Adipose tissue (tissue), 3 donors: Measurements from ENCODE around the gene HYAL1. TPM values are rescaled to one million over a fixed set of nuclear protein-coding genes. Genes with fewer than 3 reads are reported as not detected.
"Not testable (repeated sequence)": the region's sequence is repeated elsewhere in the genome, so short reads cannot be mapped to it uniquely, and the experiment has no call there.

Source experiments
- H3K27ac ChIP-seq: one replicate; pipeline ENCODE4 v1.5.1; 2013; ENCODE audit warnings: low read depth, low read length
- WGBS, 3 donors: extraction: QIAGEN DNeasy Blood & Tissue Kit; methylation state at CpG; one replicate each; pipeline ENCODE4 v1.1.7; 2013; 5-methylcytosine and 5-hydroxymethylcytosine counted together
- polyA plus RNA-seq, 3 donors: library from polyadenylated mRNA; stranded (reverse); fragments of 200-250 nt; gene quantifications; one replicate each; pipeline ENCODE4 v1.2.3, GENCODE V29; 2013
- donor health status: healthy with polysubstance abuse.
- donor health status: Bipolar disorder and iron deficiency.
- donor health status: healthy.

HYAL1 gene
- polyA plus RNA-seq, 3 donors, result 6.3 to 19.0 (median 14.9) TPM

- WGBS, 3 donors, result 25 to 72% (median 49%) methylated on average over 3 to 4 of the region's 4 CpGs
- no peak overlapping the region for H3K27ac ChIP-seq
These were observed 33.9 kb downstream of the HYAL1 start for GRCh38 chr3:50269460-50269859.

- WGBS, 3 donors, result 22 to 60% (median 47%) methylated on average over 20 to 21 of the region's 21 CpGs
- H3K27ac ChIP-seq, result no peak within 1 kb of the TSS
These were observed 34.5 kb downstream of the HYAL1 start, which contains the start of gene SEMA3B for GRCh38 chr3:50268703-50269451. Gene SEMA3B, plus strand, starts transcription at chr3:50269147. Its CDS starts 94 bp downstream, at chr3:50269241.

DNA sequence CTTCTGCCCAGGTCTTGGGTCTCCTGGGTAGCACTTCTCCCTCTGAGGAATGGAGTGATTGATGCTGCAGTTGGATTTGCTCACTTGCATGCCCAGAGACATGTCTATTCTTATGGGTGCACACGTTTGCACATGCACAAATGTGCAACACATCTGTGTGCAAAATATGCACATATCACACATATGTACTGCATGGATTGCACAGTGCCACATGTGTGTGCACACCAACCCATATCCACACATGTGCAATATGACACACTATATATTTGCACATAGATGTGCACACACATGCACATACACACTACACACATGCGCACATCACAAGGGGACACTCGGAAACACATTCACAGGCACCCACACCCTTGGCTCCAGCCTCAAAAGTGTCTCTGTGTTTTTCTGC, 35.1 kb downstream of the HYAL1 start:
- H3K27ac ChIP-seq, result no peak overlapping the region
- 39 to 51% (median 48%) methylated on average over 3 of the region's 3 CpGs for WGBS, 3 donors

DNA sequence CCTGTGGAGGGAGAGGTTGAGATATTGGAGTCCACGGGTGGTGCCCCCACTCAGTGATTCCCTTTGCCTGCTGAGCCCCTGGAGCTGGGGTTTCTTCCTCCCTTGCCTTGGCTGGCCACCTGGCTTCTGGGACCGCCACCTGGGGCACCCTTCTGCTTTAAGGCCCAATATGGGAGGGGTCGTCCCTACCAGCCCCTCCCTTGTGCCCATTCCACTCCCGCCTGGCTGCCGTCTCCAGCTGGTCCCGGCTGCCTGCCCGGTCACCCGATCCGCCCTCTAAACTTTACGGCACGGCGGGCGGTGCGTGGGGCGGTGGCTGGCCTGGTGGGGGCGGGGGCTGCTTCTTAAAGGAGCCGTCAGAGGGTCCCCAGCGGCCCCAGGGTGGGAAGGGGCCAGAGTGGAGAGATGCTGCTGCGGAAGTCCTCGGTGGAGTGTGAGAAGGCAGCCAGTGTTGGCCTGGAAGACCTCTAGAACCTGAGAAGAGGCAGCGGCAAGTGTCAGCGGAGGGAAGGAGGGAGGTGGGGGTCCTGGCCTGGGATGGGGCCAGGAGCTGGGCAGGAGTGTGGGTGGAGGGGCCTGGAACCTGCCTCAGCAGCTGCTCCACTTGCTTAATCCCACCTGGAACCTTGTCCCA, 36.0 kb downstream of the HYAL1 start:
- peak overlapping the region; percentile 29 for H3K27ac ChIP-seq
- 5 to 13% (median 8%) methylated on average over 21 to 22 of the region's 22 CpGs for WGBS, 3 donors

- 47 to 55% (median 53%) methylated on average over 7 of the region's 7 CpGs for WGBS, 3 donors
These were observed 36.5 kb downstream of the HYAL1 start for GRCh38 chr3:50266836-50267235.

DNA sequence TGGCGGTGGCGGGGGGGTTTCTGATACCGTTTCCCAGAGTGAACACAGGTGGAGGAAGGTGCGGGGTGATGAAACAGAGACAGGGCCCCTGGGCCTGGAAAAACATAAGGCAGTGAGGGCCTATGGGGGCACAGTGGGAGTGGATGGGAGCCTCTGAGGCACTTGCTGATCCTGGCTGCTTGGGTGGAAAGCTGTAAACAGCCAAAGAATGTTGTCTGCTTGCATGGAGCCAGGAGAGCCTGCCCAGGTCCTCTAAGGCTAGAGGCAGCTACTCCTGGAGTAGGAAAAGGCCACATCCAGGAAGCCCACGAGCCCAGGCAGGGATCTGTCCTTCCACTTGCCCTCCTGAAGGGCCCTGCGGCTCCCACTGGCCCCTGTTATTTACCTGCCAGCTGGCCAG, 37.4 kb downstream of the HYAL1 start:
- H3K27ac ChIP-seq, result no peak overlapping the region
- 72 to 84% (median 81%) methylated on average over 6 of the region's 6 CpGs for WGBS, 3 donors

More at GRCh38 chr3:50266836-50267235, 36.5 kb downstream of the HYAL1 start:
- H3K27ac ChIP-seq, result peak overlapping the region; percentile 29

- WGBS, 3 donors, result 58 to 75% (median 67%) methylated on average over 1 of the region's 1 CpG
- H3K27ac ChIP-seq, result no peak overlapping the region
These were observed 37.8 kb downstream of the HYAL1 start for GRCh38 chr3:50265571-50265970.

GRCh38 chr3:50264964-50265485, 38.3 kb downstream of the HYAL1 start:
- 62 to 69% (median 67%) methylated on average over 7 of the region's 7 CpGs for WGBS, 3 donors
- H3K27ac ChIP-seq, result no peak overlapping the region

- 41 to 51% (median 44%) methylated on average over 7 of the region's 7 CpGs for WGBS, 3 donors
- H3K27ac ChIP-seq, result no peak overlapping the region
These were observed 38.9 kb downstream of the HYAL1 start for GRCh38 chr3:50264383-50264963.

DNA sequence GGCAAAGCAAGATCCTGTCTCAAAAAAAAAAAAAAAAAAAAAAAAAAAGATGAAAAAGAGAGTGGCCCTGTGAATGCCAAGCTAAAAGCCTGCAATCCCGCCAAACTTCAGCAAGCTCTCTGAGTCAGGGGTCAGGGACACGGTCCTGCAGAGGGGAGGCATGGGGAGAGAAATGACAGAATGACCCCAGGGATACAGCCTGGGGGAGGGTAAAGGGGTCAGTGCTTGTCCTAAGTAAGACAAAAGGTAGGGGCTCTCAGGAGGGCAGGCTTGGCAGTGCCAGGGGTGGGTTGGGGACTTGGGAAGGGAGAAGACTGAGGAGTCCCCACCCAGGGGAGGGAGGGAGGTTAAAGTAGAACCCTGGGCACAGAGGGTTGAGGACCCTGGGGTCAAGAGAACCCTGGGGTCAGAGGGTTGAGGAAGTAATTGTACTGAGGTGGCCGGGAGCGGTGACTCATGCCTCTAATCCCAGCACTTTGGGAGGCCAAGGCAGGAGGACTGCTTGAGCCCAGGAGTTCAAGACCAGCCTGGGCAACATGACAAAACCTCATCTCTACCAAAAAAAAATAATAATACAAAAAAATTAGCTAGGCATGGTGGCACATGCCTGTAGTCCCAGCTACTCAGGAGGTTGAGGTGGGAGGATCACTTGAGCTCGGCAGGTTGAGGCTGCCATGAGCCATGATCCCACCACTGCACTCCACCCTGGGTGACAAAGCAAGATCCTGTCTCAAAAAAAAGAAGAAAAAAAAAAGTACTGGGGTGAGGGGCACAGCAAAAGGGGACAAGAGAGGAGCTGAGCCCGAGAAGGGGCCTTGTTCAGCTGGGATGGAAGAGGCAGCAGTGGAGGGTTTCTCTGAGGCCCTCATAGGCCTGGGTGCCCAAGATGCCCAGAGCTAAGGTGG, 39.6 kb downstream of the HYAL1 start:
- H3K27ac ChIP-seq, result no peak overlapping the region
- 61 to 71% (median 64%) methylated on average over 6 of the region's 6 CpGs for WGBS, 3 donors

DNA sequence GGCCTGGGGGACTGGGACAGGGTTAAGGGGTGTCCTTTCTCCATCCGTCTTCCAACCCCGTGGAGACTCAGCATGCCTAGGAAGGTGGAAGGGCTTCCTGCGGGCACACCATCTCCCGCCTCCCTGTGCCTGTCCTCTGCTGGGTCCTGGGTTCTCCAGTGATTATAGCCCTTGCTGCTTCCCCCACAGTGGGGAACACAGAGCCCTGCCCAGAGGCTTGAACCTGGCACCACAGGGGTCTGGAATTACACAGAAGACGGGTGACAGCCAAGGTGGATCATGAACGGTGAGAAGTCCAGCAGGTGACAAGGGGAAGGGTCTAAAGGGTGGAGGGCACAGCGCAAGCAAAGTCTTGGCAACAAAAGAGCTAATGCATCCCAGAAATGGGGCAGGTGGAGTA, 40.6 kb downstream of the HYAL1 start:
- 76 to 87% (median 85%) methylated on average over 7 of the region's 7 CpGs for WGBS, 3 donors

GRCh38 chr3:50262200-50262599, 41.2 kb downstream of the HYAL1 start:
- not testable (repeated sequence) for H3K27ac ChIP-seq
- WGBS, 3 donors, result 96 to 99% (median 97%) methylated on average over 4 of the region's 4 CpGs

More for the DNA sequence above, 40.6 kb downstream of the HYAL1 start:
- H3K27ac ChIP-seq, result no peak overlapping the region

DNA sequence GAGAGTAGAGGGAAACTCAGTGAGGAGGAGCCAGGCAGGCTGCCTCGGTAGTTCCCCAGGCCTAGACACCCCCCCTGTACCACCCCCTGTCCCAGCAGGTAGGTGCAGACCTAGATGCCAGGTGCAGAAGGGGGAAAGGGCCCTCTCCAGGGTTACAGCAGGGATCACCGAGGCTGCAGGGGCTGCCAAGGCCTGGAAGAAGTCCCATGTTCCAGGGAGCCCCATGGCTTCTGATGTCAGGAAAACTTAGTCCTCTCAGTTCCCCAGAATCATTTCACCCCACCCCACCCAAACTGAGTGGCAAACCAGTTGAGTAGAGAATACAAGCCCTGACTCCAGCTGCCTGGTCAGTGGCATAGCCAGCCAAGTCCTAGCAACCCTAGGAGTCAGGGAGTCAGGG, 41.9 kb downstream of the HYAL1 start:
- no peak overlapping the region for H3K27ac ChIP-seq
- 53 to 77% (median 74%) methylated on average over 2 of the region's 2 CpGs for WGBS, 3 donors

- WGBS, 3 donors, result 69 to 79% (median 74%) methylated on average over 5 of the region's 5 CpGs
- H3K27ac ChIP-seq, result peak overlapping the region; percentile 80
These were observed 42.4 kb downstream of the HYAL1 start for GRCh38 chr3:50260942-50261441.

- 1% methylated on average over 48 to 70 of the region's 70 CpGs for WGBS, 3 donors
- H3K27ac ChIP-seq, result peak overlapping the region; percentile 80
These were observed 43.1 kb downstream of the HYAL1 start for GRCh38 chr3:50260027-50260941.

- no peak overlapping the region for H3K27ac ChIP-seq
- WGBS, 3 donors, result 50 to 61% (median 59%) methylated on average over 18 of the region's 18 CpGs
These were observed 43.8 kb downstream of the HYAL1 start for GRCh38 chr3:50259432-50260026.

- WGBS, 3 donors, result 80 to 84% (median 83%) methylated on average over 16 of the region's 16 CpGs
These were observed 44.4 kb downstream of the HYAL1 start for GRCh38 chr3:50258979-50259378.

More at GRCh38 chr3:50258979-50259378, 44.4 kb downstream of the HYAL1 start:
- H3K27ac ChIP-seq, result no peak overlapping the region
